Stimulated activated naive B cell treated with anti-CD40 and anti-IgM and Interleukin-4, amounts not matched to agents 10 μg/mL and 1 μg/mL and 100 μg/mL, for 72 hours (primary cell): ENCODE measurements around the gene NKD1.

Source experiments
- ATAC-seq, 2 donors: fragments of 150-1000 bp; cut with Tn5 transposase; replicated peaks; 2 replicates each; pipeline ENCODE4 v1.10.0; 2021; ENCODE audit warnings: moderate library complexity in 1 of 2
- DNase-seq: peaks from one replicate; pipeline ENCODE4 v3.0.0; 2021
- H3K27ac Mint-ChIP-seq: one replicate; pipeline ENCODE4 v1.8.0; 2022; ENCODE audit warnings: mild to moderate bottlenecking, mixed read lengths
- H3K27me3 Mint-ChIP-seq, 2 donors: one replicate each; pipeline ENCODE4 v1.8.0; 2022; ENCODE audit warnings: mixed read lengths in 2 of 2
- H3K36me3 Mint-ChIP-seq, 2 donors: one replicate each; pipeline ENCODE4 v1.8.0; 2022; ENCODE audit warnings: mixed read lengths in 2 of 2, mild to moderate bottlenecking in 1 of 2
- H3K4me1 Mint-ChIP-seq, 2 donors: one replicate each; pipeline ENCODE4 v1.8.0; 2022; ENCODE audit warnings: mixed read lengths in 2 of 2, mild to moderate bottlenecking in 1 of 2
- H3K4me3 Mint-ChIP-seq, 2 donors: one replicate each; pipeline ENCODE4 v1.8.0; 2022; ENCODE audit warnings: mild to moderate bottlenecking in 2 of 2, mixed read lengths in 2 of 2, moderate library complexity in 1 of 2
- H3K9me3 Mint-ChIP-seq, 2 donors: one replicate each; pipeline ENCODE4 v1.8.0; 2022; ENCODE audit warnings: mixed read lengths in 2 of 2, mild to moderate bottlenecking in 1 of 2

NKD1 gene

DNA sequence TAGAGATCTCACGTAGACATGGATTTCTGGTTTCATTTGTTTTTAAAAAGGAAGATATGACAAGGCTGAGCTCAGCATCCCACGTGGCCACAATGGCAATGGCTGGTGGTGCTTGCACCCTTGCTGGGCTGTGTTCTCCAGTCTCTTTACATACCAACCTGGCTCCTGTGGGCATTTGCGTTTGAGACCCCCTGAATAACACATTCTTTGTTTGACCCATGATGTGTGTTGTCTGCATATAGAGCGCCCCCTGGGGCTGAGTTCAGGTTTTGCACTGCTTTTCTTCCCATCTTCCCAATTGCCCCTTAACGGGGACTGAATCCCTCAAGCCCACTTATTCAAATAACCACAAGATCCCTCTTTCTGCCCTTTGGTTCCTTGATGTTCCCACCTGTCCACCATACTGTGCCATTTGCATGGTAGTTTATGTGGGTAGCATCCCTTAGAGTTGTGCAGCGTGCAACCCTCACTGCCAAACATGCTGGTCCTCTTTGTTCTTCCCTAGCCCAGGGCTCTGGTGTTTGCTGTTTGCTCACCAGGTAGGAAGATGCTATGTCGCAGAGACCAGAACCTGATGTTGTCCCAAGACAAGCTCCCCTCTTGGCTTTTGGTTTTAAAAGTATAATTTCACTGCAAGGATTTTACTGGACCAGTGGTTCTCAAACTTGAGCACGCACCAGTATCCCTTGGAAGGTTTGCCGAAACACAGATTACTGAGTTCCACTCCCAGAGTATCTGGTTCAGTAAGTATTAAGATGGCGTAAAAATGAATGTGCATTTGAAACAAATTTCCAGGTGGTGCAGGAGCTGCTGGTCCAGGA, 38.5 kb upstream of the NKD1 start:
- H3K4me3 Mint-ChIP-seq = no peak overlapping the region
- no peak overlapping the region for H3K27ac Mint-ChIP-seq
- no peaks in the 10 kb centered on the region for H3K4me1 Mint-ChIP-seq
- peaks cover 24 to 39% of the 10 kb centered on the region in 2 donors for H3K27me3 Mint-ChIP-seq
- DNase-seq = no peak
- no peak for ATAC-seq
- H3K9me3 Mint-ChIP-seq = peaks cover 3 to 4% of the 10 kb centered on the region in 2 donors
- no peaks in the 10 kb centered on the region for H3K36me3 Mint-ChIP-seq

DNA sequence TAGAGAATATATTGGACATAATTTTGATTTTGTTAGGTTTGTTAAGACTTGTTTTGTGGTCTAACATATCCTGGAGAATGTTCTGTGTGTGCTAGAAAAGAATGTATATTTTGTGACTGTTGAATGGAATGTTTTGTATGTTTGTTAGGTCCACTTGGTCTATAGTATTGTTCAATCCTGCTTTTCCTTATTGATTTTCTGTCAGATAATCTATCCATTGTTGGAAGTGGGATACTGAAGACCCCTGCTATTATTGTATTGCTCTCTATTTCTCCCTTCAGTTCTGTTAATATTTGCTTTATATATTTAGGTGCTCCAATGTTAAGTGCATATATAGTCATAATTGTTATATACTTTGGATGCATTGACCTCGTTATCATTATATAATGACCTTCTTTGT, 33.0 kb upstream of the NKD1 start:
- ATAC-seq (no peak), DNase-seq (no peak)
- peaks cover 3 to 10% of the 10 kb centered on the region in 2 donors for H3K36me3 Mint-ChIP-seq
- peaks cover 27 to 51% of the 10 kb centered on the region in 2 donors for H3K27me3 Mint-ChIP-seq
- no peaks in the 10 kb centered on the region for H3K4me1 Mint-ChIP-seq
- H3K9me3 Mint-ChIP-seq = peaks cover 14 to 23% of the 10 kb centered on the region in 2 donors
- H3K27ac Mint-ChIP-seq = no peak overlapping the region
- no peak overlapping the region for H3K4me3 Mint-ChIP-seq

DNA sequence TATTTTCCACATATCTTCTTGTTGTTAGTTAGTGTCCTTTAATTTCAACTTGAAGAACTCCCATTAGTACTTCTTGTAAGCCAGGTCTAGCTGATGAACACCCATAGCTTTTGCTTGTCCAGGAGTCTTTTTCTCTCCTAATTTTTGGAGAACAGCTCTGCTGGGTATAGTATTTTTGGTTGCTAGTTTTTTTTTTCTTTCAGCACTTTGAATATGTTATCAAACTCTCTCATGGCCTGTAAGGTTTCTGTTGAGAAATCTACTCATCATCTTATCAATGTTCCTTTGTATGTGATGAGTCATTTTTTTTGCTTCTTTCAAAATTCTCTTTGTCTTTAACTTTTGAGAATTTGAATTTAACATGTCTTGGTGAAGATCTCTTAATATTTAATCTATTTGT, 31.8 kb upstream of the NKD1 start:
- H3K4me1 Mint-ChIP-seq = no peaks in the 10 kb centered on the region
- no peak for DNase-seq
- H3K36me3 Mint-ChIP-seq = peaks cover 3 to 10% of the 10 kb centered on the region in 2 donors
- no peak overlapping the region for H3K27ac Mint-ChIP-seq
- H3K4me3 Mint-ChIP-seq = no peak overlapping the region
- ATAC-seq = no peak
- peaks cover 14 to 23% of the 10 kb centered on the region in 2 donors for H3K9me3 Mint-ChIP-seq
- H3K27me3 Mint-ChIP-seq = peaks cover 31 to 52% of the 10 kb centered on the region in 2 donors

DNA sequence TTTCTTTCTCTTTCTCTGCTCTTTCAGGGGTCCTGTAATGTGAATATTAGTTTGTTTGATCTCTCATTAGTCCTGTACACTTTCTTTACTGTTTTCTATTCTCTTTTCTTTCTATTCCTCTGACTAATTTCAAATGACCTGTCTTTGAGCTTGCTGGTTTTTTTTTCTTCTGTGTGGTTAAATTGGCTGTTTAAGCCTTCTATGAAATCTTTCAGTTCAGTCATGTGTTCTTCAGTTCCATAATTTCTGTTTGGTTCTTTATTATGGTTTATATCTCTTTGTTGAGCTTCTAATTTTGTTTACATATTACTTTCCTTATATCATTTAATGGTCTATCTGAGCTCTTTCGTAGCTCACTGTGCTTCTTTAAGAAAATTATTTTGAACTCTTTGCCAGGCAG, 31.3 kb upstream of the NKD1 start:
- peaks cover 3 to 10% of the 10 kb centered on the region in 2 donors for H3K36me3 Mint-ChIP-seq
- H3K4me1 Mint-ChIP-seq = no peaks in the 10 kb centered on the region
- H3K9me3 Mint-ChIP-seq = peaks cover 12 to 23% of the 10 kb centered on the region in 2 donors
- no peak for DNase-seq
- H3K27ac Mint-ChIP-seq = no peak overlapping the region
- H3K27me3 Mint-ChIP-seq = peaks cover 26 to 49% of the 10 kb centered on the region in 2 donors
- no peak for ATAC-seq
- H3K4me3 Mint-ChIP-seq = no peak overlapping the region

DNA sequence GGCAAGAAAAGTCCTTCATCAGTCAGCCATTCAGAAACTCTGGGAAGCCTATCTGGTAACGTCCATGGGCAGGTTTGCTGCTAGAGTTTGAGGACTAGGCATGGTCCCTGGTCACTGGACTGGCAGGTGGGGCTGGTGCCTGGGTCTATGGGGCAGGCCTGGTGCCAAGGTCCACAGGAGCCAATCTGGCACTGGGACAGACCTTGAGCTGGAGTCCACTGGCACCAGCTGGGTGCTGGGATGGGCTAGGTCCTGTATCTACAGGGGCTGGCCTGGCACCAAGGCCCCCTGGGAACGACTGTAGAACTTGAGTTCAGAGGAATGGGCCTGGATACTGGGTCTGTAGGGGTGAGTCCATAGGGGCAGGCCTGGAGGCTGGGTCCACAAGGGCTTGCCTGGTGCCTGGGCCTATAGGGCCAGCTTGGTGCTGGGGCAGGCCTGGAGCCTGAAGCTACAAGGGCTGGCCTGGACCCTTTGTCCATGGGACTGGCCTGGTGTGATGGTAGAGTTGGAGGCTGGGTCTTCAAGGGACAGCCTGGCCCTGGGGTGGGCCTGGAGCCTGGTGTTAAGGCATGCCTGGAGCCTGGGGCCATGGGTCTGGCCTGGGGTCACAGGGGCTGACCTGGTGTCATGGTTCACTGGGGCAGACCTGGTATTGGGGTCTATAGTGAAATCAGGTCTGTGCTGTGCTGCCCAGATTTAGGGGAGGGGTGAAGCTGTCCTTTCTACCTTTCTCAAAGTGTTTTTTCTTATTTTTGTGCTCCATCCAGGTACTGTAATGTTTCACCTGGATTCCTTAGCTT, 30.5 kb upstream of the NKD1 start:
- peaks cover 3 to 10% of the 10 kb centered on the region in 2 donors for H3K36me3 Mint-ChIP-seq
- DNase-seq (no peak), ATAC-seq (no peak)
- no peak overlapping the region for H3K4me3 Mint-ChIP-seq
- H3K27ac Mint-ChIP-seq = no peak overlapping the region
- H3K27me3 Mint-ChIP-seq = peaks cover 26 to 47% of the 10 kb centered on the region in 2 donors
- no peaks in the 10 kb centered on the region for H3K4me1 Mint-ChIP-seq
- H3K9me3 Mint-ChIP-seq = peaks cover 10 to 23% of the 10 kb centered on the region in 2 donors

DNA sequence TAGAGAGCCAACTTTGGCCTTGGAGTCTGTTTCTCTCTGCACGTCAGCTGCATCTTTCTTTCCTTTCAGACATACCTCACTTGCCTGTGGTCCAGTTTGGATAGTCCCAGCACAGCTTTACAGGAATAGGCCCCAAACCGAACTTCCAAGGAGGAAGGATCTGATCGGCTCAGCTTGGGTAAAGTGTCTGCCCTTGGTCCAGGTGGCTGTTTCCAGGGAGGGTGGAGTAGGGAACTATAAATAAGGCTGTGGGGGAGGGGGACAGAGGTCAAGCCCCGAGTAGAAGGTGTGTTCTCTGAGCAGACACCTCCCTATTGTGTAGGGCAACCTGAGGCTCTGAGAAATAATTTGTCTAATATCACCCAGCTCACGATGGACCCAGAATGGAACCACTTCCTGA, 29.2 kb upstream of the NKD1 start:
- DNase-seq = no peak
- peaks cover 38 to 60% of the 10 kb centered on the region in 2 donors for H3K27me3 Mint-ChIP-seq
- ATAC-seq = no peak

DNA sequence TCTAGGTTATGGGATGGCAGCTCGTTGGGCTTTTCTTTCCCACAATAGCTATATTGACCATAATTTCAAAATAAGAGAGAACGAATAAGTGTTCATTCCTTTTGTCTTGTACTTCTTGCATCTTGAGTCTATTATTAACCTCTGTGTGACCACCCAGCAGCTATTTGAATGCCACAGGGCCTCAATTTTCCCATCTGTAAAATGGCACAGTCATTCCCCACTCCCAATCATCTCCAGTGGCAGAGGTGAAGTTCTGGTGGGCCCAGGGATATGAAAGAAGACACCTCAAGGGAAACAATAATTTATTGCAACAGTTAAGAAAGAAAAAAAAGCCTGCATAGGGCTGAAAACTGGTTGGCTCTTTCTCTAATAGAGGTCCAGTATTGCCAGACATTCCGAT, 28.6 kb upstream of the NKD1 start:
- DNase-seq = no peak
- Mint-ChIP-seq H3K36me3 (peaks cover 3 to 10% of the 10 kb centered on the region in 2 donors), H3K9me3 (peaks cover 10 to 21% of the 10 kb centered on the region in 2 donors), H3K4me1 (no peaks in the 10 kb centered on the region), H3K27me3 (peaks cover 37 to 60% of the 10 kb centered on the region in 2 donors), H3K27ac (no peak overlapping the region), H3K4me3 (no peak overlapping the region)
- no peak for ATAC-seq

More for the DNA sequence above, 29.2 kb upstream of the NKD1 start:
- H3K4me3 Mint-ChIP-seq = no peak overlapping the region
- H3K27ac Mint-ChIP-seq = no peak overlapping the region
- peaks cover 3 to 10% of the 10 kb centered on the region in 2 donors for H3K36me3 Mint-ChIP-seq
- H3K4me1 Mint-ChIP-seq = no peaks in the 10 kb centered on the region
- H3K9me3 Mint-ChIP-seq = peaks cover 10 to 23% of the 10 kb centered on the region in 2 donors

DNA sequence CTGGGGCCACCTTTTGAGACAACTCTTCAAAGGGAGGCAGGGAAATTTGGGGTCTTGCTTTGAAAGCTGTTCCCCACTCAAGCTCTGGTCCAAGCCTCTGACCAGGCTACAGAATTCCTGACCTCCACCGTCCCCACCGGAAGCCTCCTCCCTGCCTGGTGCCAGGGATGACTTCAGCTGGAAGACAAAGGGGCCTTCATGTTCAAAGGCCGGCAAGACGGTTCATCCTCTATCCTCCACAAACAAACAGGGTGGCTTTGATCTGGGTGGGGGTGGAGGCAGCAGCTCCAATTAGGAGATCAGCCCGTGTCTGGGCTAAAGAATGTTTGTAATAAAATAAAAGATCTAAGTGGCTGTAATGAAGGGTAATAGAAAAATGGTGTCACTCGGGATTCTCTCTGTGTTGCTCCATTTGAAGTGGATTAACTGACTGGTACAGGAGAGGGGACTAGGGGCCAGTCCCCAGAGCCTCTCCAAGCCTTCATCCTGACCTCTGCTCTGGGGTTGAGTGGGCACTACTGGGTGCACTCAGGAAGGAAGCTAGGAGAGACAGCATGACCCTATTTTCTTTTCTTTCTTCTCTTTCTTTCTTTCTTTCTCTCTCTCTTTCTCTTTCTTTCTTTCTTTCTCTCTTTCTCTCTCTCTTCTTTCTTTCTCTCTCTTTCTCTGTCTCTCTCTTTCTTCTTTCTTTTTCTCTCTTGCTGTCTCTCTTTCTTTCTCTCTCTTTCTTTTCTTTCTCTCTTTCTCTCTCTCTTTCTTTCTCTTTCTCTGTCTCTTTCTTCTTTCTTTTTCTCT, 27.5 kb upstream of the NKD1 start:
- DNase-seq (no peak), ATAC-seq (no peak)
- Mint-ChIP-seq H3K4me3 (no peak overlapping the region), H3K4me1 (no peaks in the 10 kb centered on the region), H3K27me3 (peaks cover 31 to 60% of the 10 kb centered on the region in 2 donors), H3K27ac (no peak overlapping the region), H3K36me3 (peaks cover 3 to 4% of the 10 kb centered on the region in 2 donors), H3K9me3 (peaks cover 9 to 12% of the 10 kb centered on the region in 2 donors)

DNA sequence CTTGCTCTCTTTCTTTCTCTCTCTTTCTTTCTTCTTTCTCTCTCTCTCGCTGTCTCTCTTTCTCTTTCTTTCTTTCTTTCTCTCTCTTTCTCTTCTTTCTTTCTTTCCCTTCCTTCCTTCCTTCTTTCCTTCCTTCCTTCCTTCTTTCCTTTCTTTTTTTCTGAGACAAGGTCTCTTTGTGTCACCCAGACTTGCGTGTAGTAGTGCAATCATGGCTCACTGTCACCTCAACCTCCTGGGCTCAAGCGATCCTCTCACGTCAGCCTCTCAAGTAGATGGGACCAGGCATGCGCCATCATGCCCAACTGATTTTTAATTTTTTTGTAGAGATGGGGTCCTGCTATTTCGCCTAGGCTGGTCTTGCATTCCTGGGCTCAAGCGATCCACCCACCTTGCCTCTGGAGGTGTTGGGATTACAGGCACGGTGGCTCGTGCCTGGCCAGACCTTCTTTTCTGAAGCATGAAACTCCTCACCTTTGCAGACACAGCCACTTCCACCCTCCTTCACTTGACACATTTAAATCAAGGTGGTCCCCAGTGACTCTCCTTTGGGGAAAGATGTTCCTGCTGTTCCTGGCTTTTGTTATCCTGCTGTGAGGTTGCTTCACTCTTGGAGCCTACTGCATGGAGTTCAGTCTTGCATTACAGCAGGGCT, 26.8 kb upstream of the NKD1 start:
- Mint-ChIP-seq H3K4me3 (no peak overlapping the region), H3K36me3 (peaks cover 3 to 4% of the 10 kb centered on the region in 2 donors), H3K9me3 (peaks cover 6 to 7% of the 10 kb centered on the region in 2 donors), H3K27me3 (peaks cover 36 to 62% of the 10 kb centered on the region in 2 donors), H3K4me1 (no peaks in the 10 kb centered on the region), H3K27ac (no peak overlapping the region)
- ATAC-seq (no peak), DNase-seq (no peak)

DNA sequence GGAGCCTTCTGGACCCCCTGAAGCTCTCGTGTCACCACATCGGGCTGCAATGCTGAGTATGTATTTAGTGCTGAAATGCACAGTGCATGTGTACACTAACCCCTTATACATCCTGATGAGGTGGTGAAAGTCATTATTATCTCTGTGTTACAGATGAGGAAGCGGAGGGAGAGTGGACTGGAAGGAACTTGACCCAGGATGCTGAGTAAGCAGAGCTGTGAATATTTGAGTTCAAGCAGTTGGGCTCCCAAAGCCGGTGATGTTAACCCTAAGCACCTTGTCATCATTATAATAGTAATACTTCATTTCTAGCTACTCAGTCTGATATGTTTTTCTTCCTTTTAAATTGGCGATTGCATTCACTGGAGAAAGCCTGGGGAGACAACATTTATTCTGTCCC, 25.9 kb upstream of the NKD1 start:
- DNase-seq = no peak
- no peaks in the 10 kb centered on the region for H3K9me3 Mint-ChIP-seq
- no peak overlapping the region for H3K4me3 Mint-ChIP-seq
- no peaks in the 10 kb centered on the region for H3K4me1 Mint-ChIP-seq
- no peak for ATAC-seq
- no peak overlapping the region for H3K27ac Mint-ChIP-seq
- no peaks in the 10 kb centered on the region for H3K36me3 Mint-ChIP-seq
- peaks cover 32 to 64% of the 10 kb centered on the region in 2 donors for H3K27me3 Mint-ChIP-seq

DNA sequence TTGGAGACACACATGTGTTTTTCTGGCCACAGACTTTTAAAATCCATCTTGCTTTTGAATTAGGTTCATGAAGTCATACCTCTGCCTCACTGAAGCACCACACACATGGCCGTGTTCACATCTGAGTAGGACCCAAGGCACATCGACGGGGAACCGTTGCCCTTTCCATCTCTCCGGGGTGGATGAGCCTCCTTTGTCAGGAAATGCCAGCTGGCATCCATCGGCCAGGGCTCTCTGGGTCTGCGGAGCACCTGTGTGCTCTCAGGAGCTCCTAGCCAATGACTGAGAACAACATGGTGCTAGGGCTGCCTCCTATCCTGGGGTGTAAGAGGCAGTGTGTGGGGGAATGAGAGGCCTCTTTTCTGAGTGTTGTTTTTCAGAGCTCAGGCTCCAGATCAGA, 24.5 kb upstream of the NKD1 start:
- Mint-ChIP-seq H3K36me3 (no peaks in the 10 kb centered on the region), H3K4me3 (no peak overlapping the region), H3K9me3 (peaks cover 0 to 4% of the 10 kb centered on the region in 2 donors), H3K27me3 (peaks cover 38 to 74% of the 10 kb centered on the region in 2 donors), H3K27ac (no peak overlapping the region), H3K4me1 (no peaks in the 10 kb centered on the region)
- ATAC-seq (no peak), DNase-seq (no peak)

DNA sequence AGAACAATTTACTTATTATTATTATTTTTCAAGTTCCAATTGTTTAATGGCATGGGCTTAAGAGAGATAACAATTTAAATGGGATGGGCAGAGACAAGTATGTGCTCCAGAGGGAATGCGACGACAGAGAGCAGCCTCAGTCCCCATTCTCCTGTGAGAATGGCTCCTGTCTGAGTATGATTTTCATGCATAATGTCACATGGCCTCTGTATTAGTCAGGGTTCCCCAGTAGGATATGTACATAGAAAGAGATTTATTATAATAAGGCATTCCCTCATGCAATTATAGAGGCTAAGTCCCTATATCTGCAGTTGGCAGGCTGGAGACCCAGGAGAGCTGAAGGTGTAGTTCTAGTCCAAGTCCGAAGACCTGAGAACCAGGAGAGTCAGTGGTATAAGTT, 22.9 kb upstream of the NKD1 start:
- Mint-ChIP-seq H3K4me1 (no peaks in the 10 kb centered on the region), H3K36me3 (no peaks in the 10 kb centered on the region), H3K4me3 (no peak overlapping the region), H3K9me3 (peaks cover 8 to 9% of the 10 kb centered on the region in 2 donors), H3K27me3 (peaks cover 40 to 74% of the 10 kb centered on the region in 2 donors), H3K27ac (no peak overlapping the region)
- no peak for DNase-seq
- ATAC-seq = no peak

DNA sequence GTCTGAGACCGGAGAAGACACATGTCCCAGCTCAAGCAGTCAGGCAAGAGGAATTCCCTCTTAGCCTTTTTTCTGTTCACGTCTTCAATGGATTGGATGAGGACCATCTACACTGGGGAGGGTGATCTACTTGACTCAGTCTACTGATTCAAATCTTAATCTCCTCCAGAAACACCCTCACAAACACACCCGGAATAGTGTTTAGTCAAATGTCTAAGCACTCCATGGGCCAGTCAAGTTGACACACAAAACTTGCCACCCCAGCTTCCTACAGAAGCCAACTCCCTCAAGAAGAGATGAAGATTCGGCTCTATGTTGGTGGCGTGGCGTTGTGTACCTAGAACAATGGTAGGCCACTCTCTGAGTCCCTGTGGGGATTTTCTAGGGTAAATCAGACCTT, 22.5 kb upstream of the NKD1 start:
- no peaks in the 10 kb centered on the region for H3K4me1 Mint-ChIP-seq
- ATAC-seq = no peak
- H3K27me3 Mint-ChIP-seq = peaks cover 42 to 74% of the 10 kb centered on the region in 2 donors
- no peak for DNase-seq
- peaks cover 9 to 10% of the 10 kb centered on the region in 2 donors for H3K9me3 Mint-ChIP-seq
- no peaks in the 10 kb centered on the region for H3K36me3 Mint-ChIP-seq
- no peak overlapping the region for H3K4me3 Mint-ChIP-seq
- H3K27ac Mint-ChIP-seq = no peak overlapping the region

DNA sequence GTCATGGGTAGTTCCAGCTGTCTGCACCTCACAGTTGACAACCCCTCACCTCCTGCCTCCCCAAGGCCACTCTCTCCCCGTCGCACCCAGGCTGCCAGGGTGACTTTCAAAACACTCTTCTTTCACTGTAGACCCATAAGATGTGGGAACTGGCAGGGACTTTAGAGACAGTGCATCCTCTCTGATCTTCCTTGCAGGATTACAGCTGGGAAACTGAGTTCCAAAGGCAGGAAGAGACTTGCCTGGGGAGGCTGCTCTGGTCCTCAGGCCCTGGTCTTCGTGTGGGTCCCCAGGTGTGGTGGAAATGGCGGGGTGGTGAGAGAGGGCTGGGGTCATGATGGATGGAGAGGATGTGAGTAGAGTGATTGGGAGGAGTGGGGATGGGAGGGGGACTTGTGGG, 21.9 kb upstream of the NKD1 start:
- Mint-ChIP-seq H3K4me1 (no peaks in the 10 kb centered on the region), H3K27ac (no peak overlapping the region), H3K36me3 (no peaks in the 10 kb centered on the region), H3K4me3 (no peak overlapping the region), H3K27me3 (peaks cover 39 to 74% of the 10 kb centered on the region in 2 donors), H3K9me3 (peaks cover 9 to 10% of the 10 kb centered on the region in 2 donors)
- no peak for ATAC-seq
- no peak for DNase-seq
